Measurements from ENCODE around the gene MLLT1. TPM values are rescaled to one million over a fixed set of nuclear protein-coding genes. Genes with fewer than 3 reads are reported as not detected.

MLLT1 gene
- total and polyA plus RNA-seq, 2 experiments from 2014 or later: 13.3 to 19.1 TPM

GRCh38 chr19:6229951-6230712 is 49.6 kb downstream of the MLLT1 start:
- DNase-seq: no peak
- H3K4me3 ChIP-seq: no peak overlapping the region
- no peak overlapping the region for H3K27ac ChIP-seq
- WGBS, 2 experiments (ENCODE audit: low coverage in 1 of 2, low lambda C conversion rate in 2 of 2, missing lambda C conversion rate in 2 of 2): 91% methylated on average over 39 to 43 of the region's 43 CpGs
- H3K4me1 ChIP-seq (ENCODE audit: insufficient read depth): peaks cover 33% of the 10 kb centered on the region
- peaks cover 25% of the 10 kb centered on the region for H3F3A ChIP-seq (ENCODE audit: insufficient read depth)
- H4K20me1 ChIP-seq (ENCODE audit: insufficient read depth): no peaks in the 10 kb centered on the region
- H3K27me3 ChIP-seq (replicated peaks; ENCODE audit: insufficient read depth): no peaks in the 10 kb centered on the region
- in situ Hi-C loops (cut with MboI): no loop called here
- H3K9me2 ChIP-seq (ENCODE audit: insufficient read depth): no peaks in the 10 kb centered on the region
- TF ChIP-seq EZH2phosphoT487 (IDR thresholded peaks at IDR 0.05; ENCODE audit: insufficient read depth, low read depth): no peak
- TF ChIP-seq EZH2 (IDR thresholded peaks at IDR 0.05; ENCODE audit: insufficient read depth, poor library complexity, severe bottlenecking): no peak
- peaks cover 90% of the 10 kb centered on the region for H3K79me2 ChIP-seq (ENCODE audit: insufficient read depth)
- H3K36me3 ChIP-seq (ENCODE audit: low read depth): no peaks in the 10 kb centered on the region
- no peak overlapping the region for H2AFZ ChIP-seq
- H3K4me2 ChIP-seq (ENCODE audit: unreplicated experiment): no peak overlapping the region
- H3K9me3 ChIP-seq (ENCODE audit: low read depth): no peaks in the 10 kb centered on the region
- no peak overlapping the region for H3K9ac ChIP-seq

- H3K79me2 ChIP-seq (ENCODE audit: insufficient read depth): peaks cover 90% of the 10 kb centered on the region
- no peak overlapping the region for H3K4me3 ChIP-seq
- no peaks in the 10 kb centered on the region for H4K20me1 ChIP-seq (ENCODE audit: insufficient read depth)
- in situ Hi-C loops (cut with MboI): no loop called here
- H3K27me3 ChIP-seq (replicated peaks; ENCODE audit: insufficient read depth): no peaks in the 10 kb centered on the region
- H3K36me3 ChIP-seq (ENCODE audit: low read depth): no peaks in the 10 kb centered on the region
- no peak overlapping the region for H3K9ac ChIP-seq
- TF ChIP-seq EZH2phosphoT487 (IDR thresholded peaks at IDR 0.05; ENCODE audit: insufficient read depth, low read depth) (no peak), EZH2 (IDR thresholded peaks at IDR 0.05; ENCODE audit: insufficient read depth, poor library complexity, severe bottlenecking) (no peak)
- no peak overlapping the region for H2AFZ ChIP-seq
- peaks cover 27% of the 10 kb centered on the region for H3K4me1 ChIP-seq (ENCODE audit: insufficient read depth)
- H3K9me2 ChIP-seq (ENCODE audit: insufficient read depth): no peaks in the 10 kb centered on the region
- 92 to 94% methylated on average over 24 to 27 of the region's 27 CpGs for WGBS, 2 experiments (ENCODE audit: low coverage in 1 of 2, low lambda C conversion rate in 2 of 2, missing lambda C conversion rate in 2 of 2)
- H3F3A ChIP-seq (ENCODE audit: insufficient read depth): peaks cover 25% of the 10 kb centered on the region
- no peak overlapping the region for H3K27ac ChIP-seq
- DNase-seq: no peak
- no peaks in the 10 kb centered on the region for H3K9me3 ChIP-seq (ENCODE audit: low read depth)
- H3K4me2 ChIP-seq (ENCODE audit: unreplicated experiment): no peak overlapping the region
Measured at GRCh38 chr19:6229216-6229913, 50.4 kb downstream of the MLLT1 start.

GRCh38 chr19:6228551-6229215 is 51.1 kb downstream of the MLLT1 start:
- in situ Hi-C loops (cut with MboI): no loop called here
- Histone ChIP-seq H3K4me1 (ENCODE audit: insufficient read depth) (peaks cover 20% of the 10 kb centered on the region), H4K20me1 (ENCODE audit: insufficient read depth) (no peaks in the 10 kb centered on the region), H3K9me3 (ENCODE audit: low read depth) (no peaks in the 10 kb centered on the region), H3F3A (ENCODE audit: insufficient read depth) (peaks cover 25% of the 10 kb centered on the region), H3K79me2 (ENCODE audit: insufficient read depth) (peaks cover 89% of the 10 kb centered on the region), H3K36me3 (ENCODE audit: low read depth) (no peaks in the 10 kb centered on the region), H3K4me2 (ENCODE audit: unreplicated experiment) (no peak overlapping the region), H3K9me2 (ENCODE audit: insufficient read depth) (no peaks in the 10 kb centered on the region), H3K4me3 (no peak overlapping the region), H3K27ac (no peak overlapping the region), H3K27me3 (replicated peaks; ENCODE audit: insufficient read depth) (no peaks in the 10 kb centered on the region), H2AFZ (no peak overlapping the region), H3K9ac (no peak overlapping the region)
- 78 to 79% methylated on average over 22 to 33 of the region's 33 CpGs for WGBS, 2 experiments (ENCODE audit: low coverage in 1 of 2, low lambda C conversion rate in 2 of 2, missing lambda C conversion rate in 2 of 2)
- no peak for TF ChIP-seq EZH2 (IDR thresholded peaks at IDR 0.05; ENCODE audit: insufficient read depth, poor library complexity, severe bottlenecking)
- TF ChIP-seq EZH2phosphoT487 (IDR thresholded peaks at IDR 0.05; ENCODE audit: insufficient read depth, low read depth): no peak
- DNase-seq: no peak

GRCh38 chr19:6227936-6228325 is 51.8 kb downstream of the MLLT1 start:
- H3K4me3 ChIP-seq: no peak overlapping the region
- H3K9me3 ChIP-seq (ENCODE audit: low read depth): no peaks in the 10 kb centered on the region
- no peak overlapping the region for H3K4me2 ChIP-seq (ENCODE audit: unreplicated experiment)
- no peaks in the 10 kb centered on the region for H3K9me2 ChIP-seq (ENCODE audit: insufficient read depth)
- peaks cover 89% of the 10 kb centered on the region for H3K79me2 ChIP-seq (ENCODE audit: insufficient read depth)
- no peaks in the 10 kb centered on the region for H3K27me3 ChIP-seq (replicated peaks; ENCODE audit: insufficient read depth)
- no peak for TF ChIP-seq EZH2phosphoT487 (IDR thresholded peaks at IDR 0.05; ENCODE audit: insufficient read depth, low read depth)
- H4K20me1 ChIP-seq (ENCODE audit: insufficient read depth): no peaks in the 10 kb centered on the region
- H2AFZ ChIP-seq: no peak overlapping the region
- no peaks in the 10 kb centered on the region for H3K36me3 ChIP-seq (ENCODE audit: low read depth)
- DNase-seq: no peak
- no peak overlapping the region for H3K9ac ChIP-seq
- H3K4me1 ChIP-seq (ENCODE audit: insufficient read depth): peaks cover 12% of the 10 kb centered on the region
- WGBS, 2 experiments (ENCODE audit: low coverage in 1 of 2, low lambda C conversion rate in 2 of 2, missing lambda C conversion rate in 2 of 2): 91 to 92% methylated on average over 12 of the region's 12 CpGs
- peaks cover 22% of the 10 kb centered on the region for H3F3A ChIP-seq (ENCODE audit: insufficient read depth)
- H3K27ac ChIP-seq: no peak overlapping the region
- in situ Hi-C loops (cut with MboI): no loop called here

Data from GM23248 (cell line).